ENCODE results near the gene CAT. TPM values are rescaled to one million over a fixed set of nuclear protein-coding genes. Genes with fewer than 3 reads are reported as not detected.

Gene CAT
- total and polyA plus RNA-seq, 9 of the 15 experiments (the other 6 are each of a cell fraction or from before 2014, with no cell fraction given): 86.7 to 183 (median 114) TPM

DNA sequence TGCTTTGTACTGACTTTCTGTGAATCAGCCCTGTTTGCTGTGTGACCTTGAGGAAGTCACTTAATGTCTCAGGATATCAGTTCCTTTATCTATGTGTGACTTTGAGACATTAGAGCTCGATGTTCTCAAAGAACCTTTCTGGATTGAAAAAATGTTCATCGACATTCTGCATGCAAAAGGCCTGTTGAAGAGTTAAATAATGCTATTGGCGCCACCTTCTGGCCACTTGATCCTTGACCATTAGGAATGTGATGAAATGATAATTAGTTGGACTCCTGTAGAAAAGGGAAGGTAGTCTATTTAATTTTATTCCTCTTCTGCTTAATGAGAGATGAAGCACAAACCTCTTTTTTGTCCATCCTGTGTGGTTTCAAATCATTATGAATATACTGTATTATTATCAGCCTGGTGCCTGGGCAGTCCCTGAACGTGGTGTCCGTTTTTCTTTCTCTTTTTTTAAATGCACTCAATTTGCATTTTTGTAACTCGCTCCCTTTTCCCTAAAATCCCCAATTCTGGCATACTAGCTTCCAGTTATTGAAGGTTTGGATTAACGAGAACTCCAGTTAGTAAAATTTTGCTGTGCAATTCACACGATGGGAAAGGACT, 54.2 kb downstream of the CAT start (continued):
- no peak for TF ChIP-seq SMARCC2 (IDR thresholded peaks at IDR 0.05; ENCODE audit: low read depth)
- no peak for TF ChIP-seq SOX6 (IDR thresholded peaks at IDR 0.05)
- TF ChIP-seq RBM34 (IDR thresholded peaks at IDR 0.05; ENCODE audit: borderline replicate concordance, insufficient read depth, low read length): no peak
- no peak for TF ChIP-seq RBM14 (IDR thresholded peaks at IDR 0.05; ENCODE audit: borderline replicate concordance, insufficient read depth, low read depth, low read length)
- TF ChIP-seq MAX (CRISPR knock-in tag; IDR thresholded peaks at IDR 0.05): no peak
- TF ChIP-seq, protein P1, sequence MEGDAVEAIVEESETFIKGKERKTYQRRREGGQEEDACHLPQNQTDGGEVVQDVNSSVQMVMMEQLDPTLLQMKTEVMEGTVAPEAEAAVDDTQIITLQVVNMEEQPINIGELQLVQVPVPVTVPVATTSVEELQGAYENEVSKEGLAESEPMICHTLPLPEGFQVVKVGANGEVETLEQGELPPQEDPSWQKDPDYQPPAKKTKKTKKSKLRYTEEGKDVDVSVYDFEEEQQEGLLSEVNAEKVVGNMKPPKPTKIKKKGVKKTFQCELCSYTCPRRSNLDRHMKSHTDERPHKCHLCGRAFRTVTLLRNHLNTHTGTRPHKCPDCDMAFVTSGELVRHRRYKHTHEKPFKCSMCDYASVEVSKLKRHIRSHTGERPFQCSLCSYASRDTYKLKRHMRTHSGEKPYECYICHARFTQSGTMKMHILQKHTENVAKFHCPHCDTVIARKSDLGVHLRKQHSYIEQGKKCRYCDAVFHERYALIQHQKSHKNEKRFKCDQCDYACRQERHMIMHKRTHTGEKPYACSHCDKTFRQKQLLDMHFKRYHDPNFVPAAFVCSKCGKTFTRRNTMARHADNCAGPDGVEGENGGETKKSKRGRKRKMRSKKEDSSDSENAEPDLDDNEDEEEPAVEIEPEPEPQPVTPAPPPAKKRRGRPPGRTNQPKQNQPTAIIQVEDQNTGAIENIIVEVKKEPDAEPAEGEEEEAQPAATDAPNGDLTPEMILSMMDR (IDR thresholded peaks at IDR 0.05 in 2 of 3, conservative IDR thresholded peaks at IDR 0.05 in 1 of 3; ENCODE audit: insufficient read depth in 2 of 3, low read depth in 1 of 3, low read length in 3 of 3): peak; percentile 54 to 87 (median 69); a peak in 5 of 6 replicates
- no peak for TF ChIP-seq STAT5A (IDR thresholded peaks at IDR 0.05; ENCODE audit: borderline replicate concordance, low read length)
- no peak for TF ChIP-seq ZNF583 (CRISPR knock-in tag; IDR thresholded peaks at IDR 0.05)
- TF ChIP-seq SMARCE1 (IDR thresholded peaks at IDR 0.05): no peak
- peak; percentile 74 for TF ChIP-seq REST (IDR thresholded peaks at IDR 0.05; ENCODE audit: borderline replicate concordance)
- no peak for TF ChIP-seq REST (CRISPR knock-in tag; IDR thresholded peaks at IDR 0.05; ENCODE audit: low read depth)
- TF ChIP-seq, protein P2, sequence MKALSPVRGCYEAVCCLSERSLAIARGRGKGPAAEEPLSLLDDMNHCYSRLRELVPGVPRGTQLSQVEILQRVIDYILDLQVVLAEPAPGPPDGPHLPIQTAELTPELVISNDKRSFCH (CRISPR knock-in tag; IDR thresholded peaks at IDR 0.05): no peak
- TF ChIP-seq, protein P2 (tag; IDR thresholded peaks at IDR 0.05): no peak
- TF ChIP-seq CBX8 (IDR thresholded peaks at IDR 0.05; ENCODE audit: borderline replicate concordance, extremely low read depth, low read depth, low read length, poor library complexity, severe bottlenecking): no peak
- peak in 1 of 2 experiments; percentile 67; a peak in 1 of 4 replicates for TF ChIP-seq ARNT (IDR thresholded peaks at IDR 0.05)
- TF ChIP-seq NCOR1 (IDR thresholded peaks at IDR 0.05): no peak
- TF ChIP-seq RAD21 (CRISPR knock-in tag; conservative IDR thresholded peaks at IDR 0.05 in 1 of 2, IDR thresholded peaks at IDR 0.05 in 1 of 2): peak; percentile 76 to 88
